Body of pancreas (tissue), 4 donors: ENCODE data around the gene BDKRB2.
A peak's percentile ranks its signal among the peaks of the same experiment; 100 is the strongest.

Experiments
- CTCF ChIP-seq, 7 experiments: fragments of 450-650 bp in 4 of 7; fragments of 200-600 bp in 3 of 7; sonication (generic) in 3 of 7; IDR thresholded peaks; one replicate each; pipeline ENCODE4 v1.5.1; 2016 to 2019; ENCODE audit warnings: antibody characterized with exemption in 7 of 7
- POLR2A ChIP-seq, 3 donors: fragments of 450-650 bp; IDR thresholded peaks; one replicate each; pipeline ENCODE4 v1.6.1; 2016; ENCODE audit warnings: antibody characterized with exemption in 3 of 3, mild to moderate bottlenecking in 2 of 3

- peak in 4 of 7 experiments; percentile 21 to 33 (median 26) for TF ChIP-seq CTCF (IDR thresholded peaks at IDR 0.05)
- TF ChIP-seq POLR2A (IDR thresholded peaks at IDR 0.05) = no peak
Observed at GRCh38 chr14:96264853-96265252, 60.2 kb downstream of the BDKRB2 start.
